HEK293 (cell line): ENCODE measurements around the gene AK6.

Source experiments
- CTCF ChIA-PET: fragments of 350-600 bp; formaldehyde crosslinking; extraction: SDS; loops from one replicate; lab custom pipeline; 2021; ENCODE audit warnings: antibody characterized with exemption; lab: Yijun Ruan, JAX
- POLR2A ChIA-PET: fragments of 300-600 bp; formaldehyde crosslinking; extraction: SDS; loops from one replicate; lab custom pipeline; 2020; ENCODE audit warnings: antibody characterized with exemption, inconsistent platforms; lab: Yijun Ruan, JAX
- H3K27ac ChIP-seq: fragments of 200-500 bp; sonication (Bioruptor generic); 2 replicates; pipeline ENCODE4 v1.5.1; 2014; ENCODE audit warnings: low read depth, low read length, control low read depth, inconsistent platforms; ENCODE audit errors: extremely low read depth
- H3K36me3 ChIP-seq, 2 experiments: fragments of 200-500 bp in 1 of 2; sonication (Bioruptor generic) in 1 of 2; 1 replicate in 1 of 2; 2 replicates in 1 of 2; pipeline ENCODE4 v1.5.1; 2014 to 2017; ENCODE audit warnings: inconsistent platforms in 2 of 2, low read length in 2 of 2; ENCODE audit not compliant: control insufficient read depth in 2 of 2, insufficient read depth in 1 of 2
- H3K4me1 ChIP-seq: fragments of 200-500 bp; sonication (Bioruptor generic); 2 replicates; pipeline ENCODE4 v1.5.1; 2014; ENCODE audit warnings: mild to moderate bottlenecking, low read length, inconsistent platforms; ENCODE audit not compliant: control insufficient read depth, insufficient read depth
- H3K4me3 ChIP-seq: 2 replicates; pipeline ENCODE4 v1.5.1; 2011; ENCODE audit warnings: low read depth, mild to moderate bottlenecking, control low read depth, low read length, moderate library complexity
- H3K9me3 ChIP-seq: fragments of 200-500 bp; sonication (Bioruptor generic); 2 replicates; pipeline ENCODE4 v1.5.1; 2014; ENCODE audit warnings: low read depth, low read length, inconsistent platforms; ENCODE audit not compliant: control insufficient read depth, insufficient read depth
- KLF10 ChIP-seq: fragments of 450-650 bp; IDR thresholded peaks from 2 replicates; pipeline ENCODE4 v1.5.1; 2018; ENCODE audit warnings: missing biosample characterization, mild to moderate bottlenecking, missing genetic modification characterization
- KLF8 ChIP-seq: fragments of 450-650 bp; formaldehyde crosslinking; IDR thresholded peaks from 2 replicates; pipeline ENCODE4 v1.5.1; 2016; ENCODE audit warnings: missing biosample characterization, missing genetic modification characterization
- OSR2 ChIP-seq: fragments of 450-650 bp; formaldehyde crosslinking; IDR thresholded peaks from 2 replicates; pipeline ENCODE4 v1.5.1; 2016; ENCODE audit warnings: missing biosample characterization, missing genetic modification characterization
- RBAK ChIP-seq: fragments of 450-650 bp; formaldehyde crosslinking; IDR thresholded peaks from 2 replicates; pipeline ENCODE4 v1.5.1; 2016; ENCODE audit warnings: missing biosample characterization, missing genetic modification characterization
- SCRT1 ChIP-seq: fragments of 450-650 bp; formaldehyde crosslinking; IDR thresholded peaks from 2 replicates; pipeline ENCODE4 v1.5.1; 2016; ENCODE audit warnings: missing biosample characterization, missing genetic modification characterization, borderline replicate concordance
- SP2 ChIP-seq: fragments of 450-650 bp; formaldehyde crosslinking; IDR thresholded peaks from 2 replicates; pipeline ENCODE4 v1.5.1; 2016; ENCODE audit warnings: missing biosample characterization, missing genetic modification characterization
- YY2 ChIP-seq: fragments of 450-650 bp; formaldehyde crosslinking; IDR thresholded peaks from 2 replicates; pipeline ENCODE4 v1.5.1; 2016; ENCODE audit warnings: missing biosample characterization, missing genetic modification characterization
- ZBTB6 ChIP-seq: fragments of 450-650 bp; formaldehyde crosslinking; IDR thresholded peaks from 2 replicates; pipeline ENCODE4 v1.5.1; 2017; ENCODE audit warnings: missing biosample characterization, missing genetic modification characterization
- ZEB2 ChIP-seq: fragments of 450-650 bp; formaldehyde crosslinking; IDR thresholded peaks from 2 replicates; pipeline ENCODE4 v1.5.1; 2016; ENCODE audit warnings: missing biosample characterization, missing genetic modification characterization
- ZNF148 ChIP-seq: fragments of 450-650 bp; formaldehyde crosslinking; IDR thresholded peaks from 2 replicates; pipeline ENCODE4 v1.5.0; 2017; ENCODE audit warnings: missing biosample characterization, missing genetic modification characterization, borderline replicate concordance
- ZNF169 ChIP-seq: fragments of 450-650 bp; formaldehyde crosslinking; IDR thresholded peaks from 2 replicates; pipeline ENCODE4 v1.5.1; 2016; ENCODE audit warnings: missing biosample characterization, missing genetic modification characterization
- ZNF266 ChIP-seq: fragments of 450-650 bp; formaldehyde crosslinking; IDR thresholded peaks from 2 replicates; pipeline ENCODE4 v1.5.1; 2016; ENCODE audit warnings: missing biosample characterization, missing genetic modification characterization, low read depth
- ZNF324 ChIP-seq: fragments of 450-650 bp; formaldehyde crosslinking; IDR thresholded peaks from 2 replicates; pipeline ENCODE4 v1.5.1; 2016; ENCODE audit warnings: missing biosample characterization, missing genetic modification characterization
- ZNF366 ChIP-seq: fragments of 450-650 bp; formaldehyde crosslinking; conservative IDR thresholded peaks from 2 replicates; pipeline ENCODE4 v1.5.1; 2016; ENCODE audit warnings: missing biosample characterization, missing genetic modification characterization
- ZNF549 ChIP-seq: fragments of 450-650 bp; IDR thresholded peaks from 2 replicates; pipeline ENCODE4 v1.5.1; 2018; ENCODE audit warnings: missing biosample characterization, missing genetic modification characterization, mild to moderate bottlenecking, inconsistent platforms, moderate library complexity
- ZNF560 ChIP-seq: fragments of 450-650 bp; formaldehyde crosslinking; IDR thresholded peaks from 2 replicates; pipeline ENCODE4 v1.5.1; 2017; ENCODE audit warnings: missing biosample characterization, missing genetic modification characterization, borderline replicate concordance
- ZNF580 ChIP-seq: fragments of 450-650 bp; formaldehyde crosslinking; IDR thresholded peaks from 2 replicates; pipeline ENCODE4 v1.5.1; 2016; ENCODE audit warnings: missing biosample characterization, missing genetic modification characterization
- ZNF585B ChIP-seq: fragments of 450-650 bp; formaldehyde crosslinking; IDR thresholded peaks from 2 replicates; pipeline ENCODE4 v1.5.1; 2016; ENCODE audit warnings: missing biosample characterization, missing genetic modification characterization
- ZNF621 ChIP-seq: fragments of 450-650 bp; formaldehyde crosslinking; IDR thresholded peaks from 2 replicates; pipeline ENCODE4 v1.5.1; 2017; ENCODE audit warnings: missing biosample characterization, missing genetic modification characterization
- ZNF623 ChIP-seq: fragments of 450-650 bp; formaldehyde crosslinking; IDR thresholded peaks from 2 replicates; pipeline ENCODE4 v1.5.1; 2016; ENCODE audit warnings: missing biosample characterization, missing genetic modification characterization
- ZNF660 ChIP-seq: fragments of 450-650 bp; IDR thresholded peaks from 2 replicates; pipeline ENCODE4 v1.5.1; 2018; ENCODE audit warnings: missing biosample characterization, mild to moderate bottlenecking, missing genetic modification characterization
- ZNF664 ChIP-seq: fragments of 450-650 bp; formaldehyde crosslinking; IDR thresholded peaks from 2 replicates; pipeline ENCODE4 v1.5.1; 2016; ENCODE audit warnings: missing biosample characterization, missing genetic modification characterization
- ZNF777 ChIP-seq: fragments of 450-650 bp; formaldehyde crosslinking; IDR thresholded peaks from 2 replicates; pipeline ENCODE4 v1.5.1; 2017; ENCODE audit warnings: missing biosample characterization, missing genetic modification characterization, borderline replicate concordance
- ZNF785 ChIP-seq: fragments of 450-650 bp; formaldehyde crosslinking; IDR thresholded peaks from 2 replicates; pipeline ENCODE4 v1.5.1; 2016; ENCODE audit warnings: missing biosample characterization, missing genetic modification characterization
- ZXDB ChIP-seq: fragments of 450-650 bp; formaldehyde crosslinking; IDR thresholded peaks from 2 replicates; pipeline ENCODE4 v1.5.1; 2016; ENCODE audit warnings: missing biosample characterization, missing genetic modification characterization
- TF ChIP-seq, protein P1 (sequence below): fragments of 450-650 bp; formaldehyde crosslinking; IDR thresholded peaks from 2 replicates; pipeline ENCODE4 v1.5.1; 2017; ENCODE audit warnings: missing biosample characterization, missing genetic modification characterization
- TF ChIP-seq, protein P2 (sequence below): fragments of 450-650 bp; formaldehyde crosslinking; IDR thresholded peaks from 2 replicates; pipeline ENCODE4 v1.5.1; 2016; ENCODE audit warnings: missing biosample characterization, missing genetic modification characterization

Gene AK6

DNA sequence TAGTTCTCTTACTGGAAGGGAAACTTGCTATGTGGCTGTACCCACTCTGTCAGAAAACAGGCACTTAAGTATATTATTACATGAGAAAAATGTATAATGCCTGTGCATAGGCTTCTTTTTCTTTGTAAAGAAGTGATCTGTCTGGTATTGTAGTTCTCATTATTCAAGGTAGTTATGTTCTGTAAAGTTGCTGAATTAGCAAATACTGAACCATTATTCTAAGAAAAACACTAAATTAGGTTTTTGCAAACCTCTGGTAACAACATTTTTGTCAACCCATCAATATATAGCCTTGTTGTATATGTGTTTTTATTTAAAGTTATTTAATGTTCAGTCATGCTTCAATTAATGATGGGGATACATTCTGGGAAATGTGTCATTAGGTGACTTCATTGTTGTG lies 9.1 kb upstream of the AK6 start:
- ChIA-PET CTCF (no interaction called here), POLR2A (no interaction called here)
- H3K4me3 ChIP-seq, result no peak overlapping the region
- H3K9me3 ChIP-seq, result no peaks in the 10 kb centered on the region
- peaks cover 63 to 66% of the 10 kb centered on the region in 2 experiments for H3K36me3 ChIP-seq
- no peak for TF ChIP-seq ZNF664 (tag by site-specific recombination)
- TF ChIP-seq, protein P1, sequence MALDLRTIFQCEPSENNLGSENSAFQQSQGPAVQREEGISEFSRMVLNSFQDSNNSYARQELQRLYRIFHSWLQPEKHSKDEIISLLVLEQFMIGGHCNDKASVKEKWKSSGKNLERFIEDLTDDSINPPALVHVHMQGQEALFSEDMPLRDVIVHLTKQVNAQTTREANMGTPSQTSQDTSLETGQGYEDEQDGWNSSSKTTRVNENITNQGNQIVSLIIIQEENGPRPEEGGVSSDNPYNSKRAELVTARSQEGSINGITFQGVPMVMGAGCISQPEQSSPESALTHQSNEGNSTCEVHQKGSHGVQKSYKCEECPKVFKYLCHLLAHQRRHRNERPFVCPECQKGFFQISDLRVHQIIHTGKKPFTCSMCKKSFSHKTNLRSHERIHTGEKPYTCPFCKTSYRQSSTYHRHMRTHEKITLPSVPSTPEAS (tag by site-specific recombination), result no peak
- no peak for TF ChIP-seq ZNF660 (tag by site-specific recombination)
- TF ChIP-seq ZEB2 (tag by site-specific recombination), result no peak
- TF ChIP-seq SP2 (tag by site-specific recombination), result no peak
- TF ChIP-seq ZNF621 (tag by site-specific recombination), result no peak
- TF ChIP-seq ZNF560 (tag by site-specific recombination), result no peak
- TF ChIP-seq SCRT1 (tag by site-specific recombination), result no peak
- no peak for TF ChIP-seq ZNF366 (tag by site-specific recombination)
- TF ChIP-seq ZNF148 (tag by site-specific recombination), result no peak
- no peak for TF ChIP-seq KLF8 (tag by site-specific recombination)
- no peak overlapping the region for H3K27ac ChIP-seq
- H3K4me1 ChIP-seq, result no peaks in the 10 kb centered on the region

GRCh38 chr5:69374911-69375446 lies 5.7 kb upstream of the AK6 start:
- Histone ChIP-seq H3K36me3 (peaks cover 40 to 42% of the 10 kb centered on the region in 2 experiments), H3K27ac (no peak overlapping the region), H3K4me3 (no peak overlapping the region), H3K9me3 (no peaks in the 10 kb centered on the region), H3K4me1 (no peaks in the 10 kb centered on the region)
- CTCF ChIA-PET, result no interaction called here
- POLR2A ChIA-PET, result no interaction called here
- TF ChIP-seq ZNF785 (tag by site-specific recombination), result no peak
- 0 out of 2 replicates have a peak, but pooled peaks have one; percentile 18 for TF ChIP-seq OSR2 (tag by site-specific recombination)

GRCh38 chr5:69372394-69372793 lies 3.1 kb upstream of the AK6 start:
- CTCF ChIA-PET, result interaction anchor here (0.5 to 2.1 kb wide), 2 partner anchors 106 to 347 kb away, joined by 3 to 4 read pairs; no protein-coding TSS in a partner anchor
- Histone ChIP-seq H3K4me3 (no peak overlapping the region), H3K4me1 (no peaks in the 10 kb centered on the region), H3K36me3 (peaks cover 26 to 32% of the 10 kb centered on the region in 2 experiments), H3K9me3 (no peaks in the 10 kb centered on the region), H3K27ac (no peak overlapping the region)
- POLR2A ChIA-PET, result interaction anchor here (0.5 to 1.1 kb wide), 3 partner anchors 137 to 279 kb away, joined by 3 to 9 read pairs (median 3); partner anchors contain the start of gene SLC30A5
- TF ChIP-seq ZNF585B (tag by site-specific recombination) (no peak), ZNF549 (tag by site-specific recombination) (no peak), ZBTB6 (no peak), ZNF266 (tag by site-specific recombination) (no peak), ZXDB (no peak), ZNF623 (tag by site-specific recombination) (no peak), ZNF777 (tag by site-specific recombination) (no peak), ZNF324 (tag by site-specific recombination) (no peak), KLF10 (tag by site-specific recombination) (no peak), ZNF580 (no peak), ZNF169 (no peak), ZNF785 (tag by site-specific recombination) (no peak), RBAK (tag by site-specific recombination) (no peak), YY2 (tag by site-specific recombination) (no peak)
- TF ChIP-seq, protein P2, sequence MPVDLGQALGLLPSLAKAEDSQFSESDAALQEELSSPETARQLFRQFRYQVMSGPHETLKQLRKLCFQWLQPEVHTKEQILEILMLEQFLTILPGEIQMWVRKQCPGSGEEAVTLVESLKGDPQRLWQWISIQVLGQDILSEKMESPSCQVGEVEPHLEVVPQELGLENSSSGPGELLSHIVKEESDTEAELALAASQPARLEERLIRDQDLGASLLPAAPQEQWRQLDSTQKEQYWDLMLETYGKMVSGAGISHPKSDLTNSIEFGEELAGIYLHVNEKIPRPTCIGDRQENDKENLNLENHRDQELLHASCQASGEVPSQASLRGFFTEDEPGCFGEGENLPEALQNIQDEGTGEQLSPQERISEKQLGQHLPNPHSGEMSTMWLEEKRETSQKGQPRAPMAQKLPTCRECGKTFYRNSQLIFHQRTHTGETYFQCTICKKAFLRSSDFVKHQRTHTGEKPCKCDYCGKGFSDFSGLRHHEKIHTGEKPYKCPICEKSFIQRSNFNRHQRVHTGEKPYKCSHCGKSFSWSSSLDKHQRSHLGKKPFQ (tag by site-specific recombination), result no peak
